ENCODE measurements around the gene POP5.

The POP5 gene

DNA sequence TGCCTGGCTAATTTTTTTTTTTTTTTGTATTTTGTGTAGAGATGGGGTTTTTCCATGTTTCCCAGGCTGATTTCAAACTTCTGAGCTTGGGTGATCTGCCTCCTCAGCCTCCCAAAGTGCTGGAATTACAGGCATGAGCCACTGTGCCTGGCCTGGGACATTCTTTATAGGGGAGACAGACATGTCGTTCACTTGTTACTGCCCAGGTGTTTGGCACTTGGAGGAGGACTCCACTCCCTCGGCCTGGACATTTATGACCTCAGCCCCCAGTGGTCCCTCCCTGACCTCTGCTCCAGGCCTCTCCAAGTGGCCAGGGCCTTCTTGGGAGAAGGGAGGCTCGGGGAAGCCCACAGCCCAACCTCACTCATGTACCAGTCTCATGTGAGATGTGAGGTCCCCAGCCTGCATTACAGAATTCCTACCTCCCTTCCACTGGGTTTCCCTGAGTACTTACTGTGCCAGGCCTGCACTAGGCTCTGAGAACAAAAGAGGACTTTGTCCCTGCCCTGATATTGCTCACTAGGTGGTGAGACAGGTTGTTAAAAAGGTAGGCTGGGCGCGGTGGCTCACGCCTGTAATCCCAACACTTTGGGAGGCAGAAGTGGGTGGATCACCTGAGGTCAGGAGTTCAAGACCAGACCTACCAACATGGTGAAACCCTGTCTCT is 9.7 kb upstream of the POP5 start:
- DNase-seq (ENCODE audit: low read depth in 1 of 2, low spot score in 1 of 2), result no peak

DNA sequence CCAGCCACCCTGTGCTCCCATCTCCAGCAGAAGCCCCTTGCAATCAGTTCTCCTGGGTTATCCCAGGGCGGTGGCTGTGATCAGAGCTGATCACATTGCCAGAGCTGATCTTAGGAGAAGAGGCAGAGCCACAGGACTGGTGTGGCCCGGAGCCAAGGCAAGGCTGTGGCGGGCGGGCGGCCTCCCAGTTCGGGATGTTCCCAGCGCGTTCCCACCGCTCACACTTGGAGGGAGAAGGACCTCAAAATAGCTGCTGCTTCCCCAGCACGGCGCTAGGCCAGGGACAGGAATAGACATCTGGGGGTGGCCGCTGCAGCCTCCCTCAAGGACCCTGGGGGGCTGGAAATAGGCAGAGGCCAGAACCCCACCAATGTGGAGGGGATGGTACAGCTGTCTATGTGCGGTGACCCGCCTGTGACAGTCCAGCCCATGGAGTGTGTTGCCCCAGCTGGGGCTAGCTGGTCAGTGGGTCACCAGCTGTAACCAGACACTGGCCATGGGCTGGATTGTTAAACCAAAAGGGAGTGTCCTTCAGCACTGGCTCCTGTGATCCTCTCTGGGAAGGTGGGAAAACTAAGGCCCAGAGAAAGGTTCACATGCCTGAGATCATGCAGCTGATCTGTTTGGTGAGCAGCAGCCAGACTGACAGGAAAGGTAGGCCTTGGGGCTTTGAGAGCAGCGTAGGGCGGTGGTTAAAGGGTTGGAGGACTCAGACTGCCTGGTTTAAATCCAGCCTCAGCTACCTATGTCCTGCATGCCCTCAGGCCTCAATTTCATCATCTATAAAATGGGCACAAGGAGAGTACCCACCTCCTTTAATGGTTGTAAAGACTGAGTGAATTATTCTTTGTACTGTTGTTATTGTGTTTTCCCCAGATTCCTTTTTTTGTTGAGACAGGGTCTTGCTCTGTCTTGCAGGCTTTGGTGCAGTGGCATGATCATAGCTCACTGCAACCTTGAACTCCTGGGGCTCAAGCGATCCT is 8.0 kb upstream of the POP5 start:
- no peak for DNase-seq (ENCODE audit: low read depth in 1 of 2, low spot score in 1 of 2)

DNA sequence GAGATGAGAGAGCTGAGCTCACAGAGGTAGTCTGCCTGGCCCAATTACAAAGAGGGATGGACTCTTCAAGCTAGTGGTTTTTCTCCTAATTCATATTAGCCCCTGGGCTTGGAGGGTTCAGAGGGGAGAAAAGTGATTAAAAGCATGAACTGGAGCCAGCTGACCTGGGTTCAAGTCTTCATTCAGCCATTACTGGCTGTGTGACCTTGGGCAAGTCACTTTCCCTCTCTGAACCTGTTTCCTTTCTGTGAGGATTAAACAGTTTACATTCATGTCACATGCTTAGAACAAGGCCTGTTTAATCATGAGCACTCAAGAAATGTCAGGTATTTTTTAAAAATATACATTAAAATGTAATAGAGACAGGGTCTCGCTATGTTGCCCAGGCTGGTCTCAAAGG is 7.2 kb upstream of the POP5 start:
- DNase-seq (ENCODE audit: low read depth in 1 of 2, low spot score in 1 of 2), result no peak

DNA sequence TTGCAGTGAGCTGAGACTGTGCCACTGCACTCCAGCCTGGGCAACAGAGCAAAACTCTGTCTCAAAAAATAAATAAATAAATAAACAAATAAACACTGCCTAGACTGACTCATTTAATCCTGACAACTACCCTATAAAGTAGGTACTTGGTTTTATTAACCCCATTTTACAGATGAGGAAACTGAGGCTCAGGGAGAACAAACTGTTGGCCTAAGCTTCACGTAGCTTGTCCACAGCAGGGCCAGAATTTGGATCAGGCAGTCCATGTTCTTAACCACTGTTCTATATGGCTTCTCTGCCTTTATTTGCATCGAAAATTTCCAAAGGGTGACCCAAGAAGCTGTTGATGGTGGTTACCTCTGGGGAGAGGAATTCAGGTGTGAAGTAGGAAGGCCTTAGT is 5.7 kb upstream of the POP5 start:
- no peak for DNase-seq (ENCODE audit: low read depth in 1 of 2, low spot score in 1 of 2)

DNA sequence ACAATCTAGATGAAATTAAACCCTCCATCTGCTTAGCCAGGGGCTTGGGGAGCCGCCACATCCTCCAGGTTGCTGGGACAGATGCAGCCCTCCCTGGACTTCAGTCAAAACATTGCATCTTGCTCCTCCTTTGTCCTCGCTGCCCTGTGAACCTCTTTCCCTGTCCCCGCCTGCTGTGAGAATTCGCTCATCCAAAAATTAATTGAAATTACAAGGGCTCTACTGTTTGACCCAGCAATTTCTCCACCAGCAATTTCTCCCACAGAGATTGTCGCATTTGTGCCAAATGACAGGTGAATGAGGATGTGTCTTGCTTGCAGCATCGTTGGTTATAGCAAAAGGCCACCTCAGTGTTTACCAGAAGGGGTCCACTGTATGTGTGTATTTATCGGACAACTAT is 5.0 kb upstream of the POP5 start:
- DNase-seq (ENCODE audit: low read depth in 1 of 2, low spot score in 1 of 2), result no peak

DNA sequence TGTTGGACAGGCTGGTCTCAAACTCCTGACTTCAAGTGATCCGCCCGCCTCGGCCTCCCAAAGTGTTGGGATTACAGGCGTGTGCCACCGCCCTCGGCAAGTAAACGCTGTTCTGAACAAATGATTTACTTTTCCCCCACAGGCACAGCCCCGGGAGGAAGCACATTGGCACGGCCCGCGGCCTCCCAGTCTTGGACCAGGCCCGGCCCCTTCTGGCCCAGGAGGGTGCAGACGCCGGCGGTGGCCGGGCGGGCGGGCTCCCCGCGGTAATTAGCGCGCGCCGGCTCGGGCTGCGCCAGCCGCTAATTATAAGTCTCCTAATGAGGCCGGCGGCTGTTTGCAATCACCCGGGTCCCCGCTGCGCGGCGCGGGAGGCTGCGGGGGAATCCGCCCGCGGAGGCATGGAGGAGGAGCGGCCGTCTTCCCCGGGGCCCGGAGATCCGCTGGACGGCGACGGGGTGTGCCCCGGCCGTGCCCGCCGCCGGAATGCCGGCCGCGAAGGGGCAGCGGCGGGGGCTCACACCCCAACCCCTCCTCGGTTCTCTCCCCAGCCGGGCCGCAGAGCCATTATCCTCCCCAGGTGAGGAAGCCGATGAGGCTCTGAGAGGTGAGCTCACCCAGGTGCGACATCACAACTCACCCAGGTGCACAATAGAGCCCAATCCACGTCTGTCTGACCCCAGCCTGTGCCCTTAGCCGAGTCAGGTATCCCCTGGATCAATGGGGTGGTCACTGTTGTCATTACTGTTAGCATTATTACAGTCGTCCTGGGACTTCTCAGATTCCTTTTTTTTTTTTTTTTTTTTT is 3.3 kb upstream of the POP5 start:
- peak; percentile 31 to 32 for DNase-seq (ENCODE audit: low read depth in 1 of 2, low spot score in 1 of 2)

DNA sequence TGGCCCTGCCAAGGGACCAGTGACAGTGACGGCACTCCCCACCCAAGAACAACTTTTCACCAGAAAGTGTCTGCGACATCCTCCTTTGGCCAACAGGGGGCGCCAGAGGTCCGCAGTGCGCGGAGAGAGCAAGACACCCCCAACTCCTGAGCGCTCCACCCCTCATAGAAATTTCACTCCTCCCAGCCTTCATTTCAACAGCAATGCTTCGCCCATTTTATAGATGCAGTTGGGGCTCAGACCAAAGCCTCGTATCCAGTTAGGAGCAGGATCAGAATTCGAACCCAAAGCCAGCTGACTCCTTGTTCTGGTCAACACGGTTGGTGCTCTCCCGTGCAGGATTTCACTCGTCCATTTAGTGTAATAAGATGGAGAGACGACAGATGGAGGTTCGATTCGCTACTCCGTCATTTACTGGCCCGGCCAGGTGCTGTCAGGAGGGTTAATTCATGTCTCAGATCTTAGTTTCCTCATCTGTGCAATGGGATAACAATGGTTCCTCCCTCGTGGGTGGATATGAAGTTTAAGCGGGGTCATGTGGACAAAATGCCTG is 2.4 kb upstream of the POP5 start:
- DNase-seq (ENCODE audit: low read depth in 1 of 2, low spot score in 1 of 2), result peak; percentile 83 to 86

DNA sequence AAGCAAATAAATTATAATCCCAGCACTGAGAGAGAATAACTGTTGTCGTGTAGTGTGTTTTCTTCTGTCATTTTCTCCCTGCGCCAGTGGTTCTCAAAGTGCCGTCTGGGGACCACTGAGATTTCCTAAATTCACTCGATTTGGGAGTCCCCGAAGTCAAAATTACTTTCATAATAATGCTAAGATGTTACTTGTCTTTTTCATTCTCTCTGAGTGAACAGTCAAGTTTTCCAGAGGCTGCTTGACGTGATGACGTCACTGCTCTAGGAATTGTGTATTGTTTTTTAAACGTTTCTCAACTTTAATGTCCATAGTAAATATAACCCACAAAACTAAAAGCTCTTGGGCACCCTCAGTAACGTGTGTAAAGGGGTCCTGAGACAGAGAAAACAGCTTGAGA is 796 bp upstream of the POP5 start:
- peak in 1 of 2 donors; percentile 25 for DNase-seq (ENCODE audit: low read depth in 1 of 2, low spot score in 1 of 2)

DNA sequence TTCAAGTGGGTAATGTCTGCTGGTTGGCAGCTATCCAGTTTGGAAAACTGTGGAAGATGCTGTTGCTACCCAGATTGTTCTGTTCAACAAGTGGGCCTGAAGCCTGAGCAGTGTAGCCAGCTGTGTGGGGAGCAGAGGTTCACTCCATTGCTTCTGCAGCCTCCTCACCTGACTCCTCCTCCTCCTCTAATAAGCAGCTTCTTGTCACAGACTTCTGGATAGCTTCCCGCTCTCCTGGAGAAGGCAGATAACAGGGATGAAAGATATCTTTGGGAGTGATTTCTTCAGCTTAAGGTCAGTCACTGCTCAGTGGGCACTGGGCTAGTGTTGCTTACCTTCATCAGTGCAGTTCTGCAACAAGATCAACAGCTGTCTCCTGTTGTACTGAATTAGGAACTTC is 2.0 kb downstream of the POP5 start:
- DNase-seq (ENCODE audit: low read depth in 1 of 2, low spot score in 1 of 2), result no peak

DNA sequence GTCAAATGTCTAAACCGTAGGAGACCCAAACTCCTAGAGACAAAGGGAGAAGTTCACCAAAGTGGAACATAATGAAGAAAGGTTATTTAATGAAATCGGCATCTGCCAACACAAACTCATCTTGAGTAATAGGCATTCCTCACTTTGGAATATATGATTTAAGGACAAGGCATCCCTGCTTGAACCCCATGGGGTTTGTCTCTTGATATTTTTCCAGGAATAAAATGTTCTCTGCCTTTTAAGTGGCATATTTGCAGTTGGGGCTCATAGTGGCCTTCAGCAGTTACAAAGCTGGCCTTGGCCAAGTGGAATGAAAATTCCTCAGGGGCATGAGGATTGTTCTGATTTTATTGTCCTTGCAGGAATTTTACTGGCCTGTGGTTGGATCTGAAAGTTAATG is 7.1 kb downstream of the POP5 start:
- no peak for DNase-seq (ENCODE audit: low read depth in 1 of 2, low spot score in 1 of 2)

DNA sequence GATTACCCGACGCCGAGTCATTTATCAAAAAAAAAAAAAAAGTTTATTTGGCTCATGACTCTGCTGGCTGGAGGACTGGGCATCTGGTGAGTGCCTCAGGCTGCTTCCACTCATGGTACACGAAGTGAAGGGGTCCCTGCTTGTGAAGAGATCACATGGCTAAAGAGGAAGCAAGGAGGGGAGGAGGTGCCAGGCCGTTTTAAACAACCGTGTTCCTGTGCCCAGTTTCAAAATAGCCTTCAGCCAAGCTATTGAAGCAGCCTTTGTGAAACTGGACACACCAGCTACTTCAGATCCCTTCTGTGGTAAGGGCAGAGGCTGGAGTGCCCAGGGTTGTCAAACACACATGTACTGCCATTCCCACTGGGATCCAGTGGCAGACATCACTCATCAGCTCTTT is 7.6 kb downstream of the POP5 start:
- DNase-seq (ENCODE audit: low read depth in 1 of 2, low spot score in 1 of 2), result no peak

DNA sequence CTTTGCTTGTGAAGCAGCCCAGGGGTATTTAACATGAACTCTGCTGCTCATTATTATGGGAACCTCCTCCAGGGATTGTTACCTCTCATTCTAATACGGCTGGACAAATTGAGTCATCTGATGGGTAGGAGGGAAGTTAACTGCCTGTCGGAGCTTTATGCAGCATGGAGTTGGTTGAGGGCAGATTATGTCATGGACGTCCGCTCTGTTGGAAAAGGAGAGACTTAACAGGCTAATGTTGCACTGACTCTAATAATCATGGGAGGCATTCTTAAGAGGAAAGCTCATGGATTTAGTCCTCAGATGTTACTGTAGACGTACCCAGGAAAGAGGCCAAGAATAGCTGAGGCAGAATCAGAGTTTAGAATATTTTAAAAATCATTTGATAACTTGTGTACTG is 9.9 kb downstream of the POP5 start:
- no peak for DNase-seq (ENCODE audit: low read depth in 1 of 2, low spot score in 1 of 2)

DNA sequence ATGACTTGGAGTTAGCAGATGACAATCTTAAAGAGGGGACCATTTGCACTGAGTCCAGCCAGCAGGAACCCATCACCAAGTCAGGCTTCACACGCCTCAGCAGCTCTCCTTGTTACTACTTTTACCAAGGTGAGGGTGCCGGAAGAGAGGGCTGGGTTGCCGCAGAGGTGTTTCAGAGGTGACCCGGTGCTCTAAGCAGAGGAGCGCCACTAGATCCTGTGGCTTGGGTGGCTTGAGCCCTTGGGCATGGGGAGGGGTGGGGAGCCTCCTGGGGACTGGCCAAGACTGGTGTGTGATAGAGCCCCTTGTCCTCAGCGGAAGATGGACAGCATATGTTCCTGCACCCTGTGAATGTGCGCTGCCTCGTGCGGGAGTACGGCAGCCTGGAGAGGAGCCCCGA is 17.7 kb downstream of the POP5 start:
- DNase-seq (ENCODE audit: low read depth in 1 of 2, low spot score in 1 of 2), result no peak

DNA sequence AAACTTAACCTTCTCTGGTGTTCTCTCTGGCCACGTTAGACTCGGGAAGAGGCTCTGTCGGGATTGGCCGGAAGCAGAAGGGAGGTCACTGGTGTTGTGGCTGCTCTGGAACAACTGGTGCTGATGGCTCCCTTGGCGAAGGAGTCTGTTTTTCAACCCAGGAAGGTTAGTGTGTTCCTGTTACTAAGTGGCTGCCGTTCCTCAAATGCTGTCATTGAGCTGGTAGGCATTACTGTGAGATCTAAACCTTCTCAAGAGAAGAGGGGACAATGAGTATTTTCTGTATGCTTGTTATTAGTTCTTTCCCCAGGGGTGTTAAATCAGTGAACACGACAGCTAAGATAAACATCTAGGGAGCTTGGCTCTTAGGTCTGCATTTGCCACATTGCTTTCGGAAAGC is 18.3 kb downstream of the POP5 start:
- no peak for DNase-seq (ENCODE audit: low read depth in 1 of 2, low spot score in 1 of 2)

DNA sequence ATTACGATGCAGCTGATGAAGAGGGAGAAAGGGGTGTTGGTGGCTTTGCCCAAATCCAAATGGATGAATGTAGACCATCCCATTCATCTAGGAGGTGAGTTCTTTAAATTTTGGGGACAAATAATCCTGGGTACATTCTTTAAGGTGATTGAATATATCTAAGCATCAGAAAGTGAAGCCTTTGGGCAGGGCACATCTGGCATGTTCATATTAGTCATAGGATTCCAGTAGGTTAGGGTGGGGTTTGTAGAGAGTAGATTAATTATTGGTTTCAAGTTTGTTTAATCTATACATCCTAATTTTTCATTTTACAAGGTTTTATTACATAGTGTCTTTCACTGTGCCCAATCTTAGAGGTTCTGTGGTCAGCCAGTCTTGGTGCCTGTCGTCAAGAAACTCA is 23.6 kb downstream of the POP5 start:
- no peak for DNase-seq (ENCODE audit: low read depth in 1 of 2, low spot score in 1 of 2)

DNA sequence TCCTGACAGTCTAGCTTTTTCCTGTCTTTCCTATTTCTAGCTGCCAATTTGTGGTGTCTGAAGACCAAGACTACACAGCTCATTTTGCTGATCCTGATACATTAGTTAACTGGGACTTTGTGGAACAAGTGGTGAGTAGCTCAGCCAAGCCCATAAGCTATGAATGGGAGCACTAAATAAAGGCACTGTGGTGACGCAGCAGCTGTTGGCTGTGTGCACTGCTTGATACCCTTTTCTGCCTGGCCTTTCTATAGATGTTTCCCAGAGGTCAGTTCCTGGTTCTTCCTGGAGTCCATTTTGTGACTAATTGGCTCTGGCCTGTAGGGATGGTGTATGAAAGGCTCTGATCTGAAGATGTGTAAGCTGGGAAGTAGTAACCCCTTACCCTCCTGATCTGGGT is 26.5 kb downstream of the POP5 start:
- no peak for DNase-seq (ENCODE audit: low read depth in 1 of 2, low spot score in 1 of 2)

DNA sequence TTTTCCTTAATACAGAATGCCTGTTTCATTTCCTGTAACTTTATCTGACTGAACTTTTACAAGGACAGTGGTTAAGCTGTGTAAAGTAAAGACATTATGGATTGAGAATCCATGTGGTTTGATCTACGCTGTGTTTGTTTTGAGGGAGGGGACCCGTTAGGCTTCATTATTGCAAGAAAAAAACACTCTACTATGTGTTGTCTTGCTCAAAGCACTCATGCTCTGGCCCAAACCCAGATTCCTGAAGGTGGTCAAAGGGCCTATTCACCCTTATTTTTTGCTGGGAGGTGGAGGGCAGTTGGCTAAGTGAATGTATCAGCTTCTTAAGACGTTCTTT is 35.2 kb downstream of the POP5 start:
- DNase-seq (ENCODE audit: low read depth in 1 of 2, low spot score in 1 of 2), result no peak

DNA sequence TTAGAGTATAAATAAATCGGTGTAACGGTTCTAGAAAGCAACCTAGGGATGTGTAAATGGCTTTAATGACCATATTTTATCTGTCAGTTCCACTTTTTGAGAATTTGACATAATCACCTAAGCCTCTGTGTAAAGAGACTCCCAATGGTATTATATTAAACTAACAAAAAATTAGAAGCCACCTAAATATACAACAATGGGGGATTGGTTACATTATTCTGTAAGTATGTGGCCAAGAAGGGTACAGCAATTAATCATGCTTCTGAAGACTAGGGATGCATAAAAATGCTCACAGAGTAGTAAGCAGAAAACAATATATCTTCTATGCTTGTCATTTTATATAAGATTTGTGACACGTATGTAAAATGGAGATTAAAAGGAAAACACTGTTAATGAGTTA is 36.5 kb downstream of the POP5 start:
- DNase-seq (ENCODE audit: low read depth in 1 of 2, low spot score in 1 of 2), result no peak

DNA sequence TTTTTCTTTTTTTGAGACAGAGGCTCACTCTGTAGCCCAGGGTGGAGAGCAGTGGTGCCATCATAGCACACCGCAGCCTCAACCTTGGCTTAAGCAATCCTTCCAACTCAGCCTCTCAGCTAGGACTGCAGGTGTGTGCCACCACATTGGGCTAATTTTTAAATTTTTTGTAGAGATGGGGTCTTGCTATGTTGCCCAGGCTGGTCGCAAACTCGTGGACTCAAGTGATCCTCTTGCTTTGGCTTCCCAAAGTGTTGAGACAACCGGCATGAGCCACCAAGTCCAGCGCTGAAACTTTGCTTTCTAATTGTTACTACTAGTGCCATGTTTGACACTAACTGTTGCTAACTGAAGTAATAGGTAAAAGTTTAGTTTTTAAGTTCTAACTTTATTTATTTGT is 39.0 kb downstream of the POP5 start:
- DNase-seq (ENCODE audit: low read depth in 1 of 2, low spot score in 1 of 2), result no peak

DNA sequence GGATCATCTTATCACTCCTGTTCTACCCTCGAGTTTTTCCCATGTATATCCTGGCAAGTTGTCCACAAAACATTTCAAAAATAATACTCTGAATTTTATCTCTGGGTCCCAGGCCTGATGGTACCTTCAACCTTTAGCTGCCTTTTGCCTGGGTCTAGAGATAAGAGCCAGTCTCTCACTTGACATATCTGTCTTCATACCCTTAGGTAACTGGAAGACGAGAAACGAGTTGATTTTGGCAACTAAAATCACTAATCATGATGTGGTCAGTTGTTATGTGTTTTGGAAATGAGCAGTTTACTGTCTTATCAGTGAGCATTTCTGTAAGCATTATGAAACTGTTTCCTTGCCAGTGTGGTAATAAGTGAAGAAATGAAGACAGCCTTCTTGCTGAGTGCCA is 40.8 kb downstream of the POP5 start:
- DNase-seq (ENCODE audit: low read depth in 1 of 2, low spot score in 1 of 2), result no peak

DNA sequence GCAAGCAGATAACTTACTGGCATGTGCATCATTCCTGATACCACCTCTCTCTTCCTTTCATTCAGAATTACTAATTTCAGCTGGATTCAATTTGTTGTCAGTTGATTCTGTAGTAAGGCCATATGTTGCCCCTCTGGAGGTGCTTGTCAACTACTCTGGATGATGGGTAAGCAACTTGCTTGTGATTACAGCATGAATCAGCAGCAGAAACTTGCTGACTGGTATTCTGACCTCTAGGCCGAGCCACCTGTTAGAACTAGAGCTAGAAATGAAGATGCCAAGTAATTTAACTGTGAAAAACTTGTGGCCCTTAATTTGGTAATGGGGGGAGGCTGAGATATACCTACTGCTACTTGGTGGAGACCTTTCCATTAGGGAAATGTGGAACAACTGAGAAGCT is 41.9 kb downstream of the POP5 start:
- DNase-seq (ENCODE audit: low read depth in 1 of 2, low spot score in 1 of 2), result no peak
